RPMI7951 (cell line): ENCODE data around the gene ZNRF1. TPM values are rescaled to one million over a fixed set of nuclear protein-coding genes. Genes with fewer than 3 reads are reported as not detected.
A peak's percentile ranks its signal among the peaks of the same experiment; 100 is the strongest.

ENCODE experiments used
- DNase-seq: peaks from one replicate; pipeline ENCODE4 v3.0.0-alpha.2; 2012; ENCODE audit warnings: low read depth
- total RNA-seq: library from RNA; depleted of rRNA; stranded (reverse); fragments of >200 nt; shearing (Covaris generic); gene quantifications from 2 replicates; pipeline ENCODE4 v1.2.3, GENCODE V29; 2014

ZNRF1 gene
- total RNA-seq, 1 experiment from 2014 or later: 12.0 TPM

- peak; percentile 41 for DNase-seq
These were observed 27.5 kb downstream of the ZNRF1 start for GRCh38 chr16:75026239-75026891.

GRCh38 chr16:75026892-75027391, 28.1 kb downstream of the ZNRF1 start:
- no peak for DNase-seq

GRCh38 chr16:75027520-75028300, 28.9 kb downstream of the ZNRF1 start:
- DNase-seq: no peak

- no peak for DNase-seq
These were observed 29.8 kb downstream of the ZNRF1 start for GRCh38 chr16:75028544-75029135.

GRCh38 chr16:75029854-75030253, 31.0 kb downstream of the ZNRF1 start:
- peak; percentile 26 for DNase-seq

GRCh38 chr16:75032655-75033054, 33.8 kb downstream of the ZNRF1 start:
- no peak for DNase-seq

- no peak for DNase-seq
These were observed 36.7 kb downstream of the ZNRF1 start for GRCh38 chr16:75035410-75035968.

GRCh38 chr16:75038036-75038858, 39.4 kb downstream of the ZNRF1 start:
- peak; percentile 13 for DNase-seq

- no peak for DNase-seq
These were observed 41.1 kb downstream of the ZNRF1 start for GRCh38 chr16:75039941-75040340.

- DNase-seq: no peak
These were observed 43.8 kb downstream of the ZNRF1 start for GRCh38 chr16:75042426-75043174.

- DNase-seq: no peak
These were observed 44.5 kb downstream of the ZNRF1 start for GRCh38 chr16:75043175-75043895.

GRCh38 chr16:75044800-75045361, 46.1 kb downstream of the ZNRF1 start:
- DNase-seq: no peak

GRCh38 chr16:75045424-75045823, 46.6 kb downstream of the ZNRF1 start:
- DNase-seq: no peak

GRCh38 chr16:75048054-75048453, 49.2 kb downstream of the ZNRF1 start:
- DNase-seq: no peak

GRCh38 chr16:75048530-75048929, 49.7 kb downstream of the ZNRF1 start:
- DNase-seq: no peak

- DNase-seq: no peak
These were observed 53.8 kb downstream of the ZNRF1 start for GRCh38 chr16:75052481-75053202.

- no peak for DNase-seq
These were observed 55.1 kb downstream of the ZNRF1 start for GRCh38 chr16:75053791-75054555.

GRCh38 chr16:75054556-75054947, 55.7 kb downstream of the ZNRF1 start:
- DNase-seq: no peak
